Cardiac muscle cell (in vitro differentiated cells and primary cell): Measurements from ENCODE around the gene AIP. TPM values are rescaled to one million over a fixed set of nuclear protein-coding genes. Genes with fewer than 3 reads are reported as not detected.

Source experiments
- DNase-seq, 2 donors: peaks; one replicate each; pipeline versions ENCODE4 v3.0.0 to v3.0.0-alpha.2; 2010 to 2017; ENCODE audit warnings: low read depth in 1 of 2, low spot score in 1 of 2
- H3K27ac ChIP-seq: fragments of 200-600 bp; sonication (generic); 2 replicates; pipeline ENCODE4 v1.5.1; 2016
- H3K27me3 ChIP-seq: fragments of 200-600 bp; sonication (generic); 2 replicates; pipeline ENCODE4 v1.6.0; 2016; ENCODE audit warnings: control low read depth
- H3K36me3 ChIP-seq: fragments of 200-600 bp; sonication (generic); 2 replicates; pipeline ENCODE4 v1.5.1; 2016; ENCODE audit warnings: control low read depth
- H3K4me1 ChIP-seq: fragments of 200-600 bp; sonication (generic); 2 replicates; pipeline ENCODE4 v1.8.1; 2017; ENCODE audit warnings: low read depth, mild to moderate bottlenecking, mixed run types
- H3K4me3 ChIP-seq: fragments of 200-600 bp; sonication (generic); 2 replicates; pipeline ENCODE4 v1.5.1; 2016; ENCODE audit warnings: mild to moderate bottlenecking
- H3K9me3 ChIP-seq: fragments of 200-600 bp; sonication (generic); 2 replicates; pipeline ENCODE4 v1.5.1; 2017; ENCODE audit warnings: low read depth, mild to moderate bottlenecking, control low read depth
- polyA plus RNA-seq: library from polyadenylated mRNA; unstranded; fragments of >200 nt; fragmentation: Nextera tagmentation; extraction: Ambion mirVana; gene quantifications from 2 replicates; pipeline ENCODE4 v1.2.1, GENCODE V29; 2016
- total RNA-seq: library from RNA; depleted of rRNA; stranded (reverse); fragments of >200 nt; gene quantifications from 2 replicates; pipeline ENCODE4 v1.2.3, GENCODE V29; 2016
- TF ChIP-seq, protein P1 (sequence below): IDR thresholded peaks from 2 replicates; pipeline ENCODE4 v1.5.1; 2012; ENCODE audit warnings: low read depth, mild to moderate bottlenecking, low read length

Gene AIP
- total and polyA plus RNA-seq, 2 experiments from 2014 or later: 46.4 to 73.7 TPM

DNA sequence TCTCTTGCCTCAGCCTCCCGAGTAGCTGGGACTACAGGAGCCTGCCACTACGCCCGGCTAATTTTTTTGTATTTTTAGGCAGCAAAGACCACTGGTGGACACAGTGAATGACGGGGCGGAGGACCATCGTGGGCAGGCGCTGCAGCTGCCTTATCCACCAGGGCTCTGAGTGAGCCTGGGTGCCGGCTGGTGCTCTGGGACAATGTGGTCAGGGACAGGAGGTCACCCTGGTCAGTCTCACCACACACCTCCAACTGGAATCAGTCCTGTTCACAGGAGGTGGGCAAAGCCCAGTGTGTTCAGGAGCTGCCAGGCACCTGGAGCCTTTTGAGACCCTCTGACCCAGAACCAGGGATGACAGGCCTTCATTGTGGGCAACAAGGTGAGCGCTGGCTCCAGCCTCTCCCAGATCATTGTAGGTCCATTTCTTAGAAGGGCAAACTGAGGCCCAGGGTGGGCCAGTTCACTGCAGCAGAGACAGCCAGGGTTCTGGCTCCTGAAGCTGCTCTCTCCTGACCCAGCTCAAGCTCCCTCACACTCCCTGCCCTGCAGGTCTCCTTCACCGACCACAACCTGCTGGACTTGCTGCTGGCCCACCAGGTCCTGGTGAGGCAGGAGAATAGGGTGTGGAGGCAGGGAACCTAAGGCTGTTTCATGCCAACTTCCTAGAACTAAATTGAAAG is 56.1 kb downstream of the AIP start:
- DNase-seq: no peak
- Histone ChIP-seq H3K27me3 (no peaks in the 10 kb centered on the region), H3K9me3 (peaks cover under 1% of the 10 kb centered on the region), H3K36me3 (no peaks in the 10 kb centered on the region), H3K4me3 (no peak overlapping the region), H3K27ac (no peak overlapping the region), H3K4me1 (no peaks in the 10 kb centered on the region)
- TF ChIP-seq, protein P1, sequence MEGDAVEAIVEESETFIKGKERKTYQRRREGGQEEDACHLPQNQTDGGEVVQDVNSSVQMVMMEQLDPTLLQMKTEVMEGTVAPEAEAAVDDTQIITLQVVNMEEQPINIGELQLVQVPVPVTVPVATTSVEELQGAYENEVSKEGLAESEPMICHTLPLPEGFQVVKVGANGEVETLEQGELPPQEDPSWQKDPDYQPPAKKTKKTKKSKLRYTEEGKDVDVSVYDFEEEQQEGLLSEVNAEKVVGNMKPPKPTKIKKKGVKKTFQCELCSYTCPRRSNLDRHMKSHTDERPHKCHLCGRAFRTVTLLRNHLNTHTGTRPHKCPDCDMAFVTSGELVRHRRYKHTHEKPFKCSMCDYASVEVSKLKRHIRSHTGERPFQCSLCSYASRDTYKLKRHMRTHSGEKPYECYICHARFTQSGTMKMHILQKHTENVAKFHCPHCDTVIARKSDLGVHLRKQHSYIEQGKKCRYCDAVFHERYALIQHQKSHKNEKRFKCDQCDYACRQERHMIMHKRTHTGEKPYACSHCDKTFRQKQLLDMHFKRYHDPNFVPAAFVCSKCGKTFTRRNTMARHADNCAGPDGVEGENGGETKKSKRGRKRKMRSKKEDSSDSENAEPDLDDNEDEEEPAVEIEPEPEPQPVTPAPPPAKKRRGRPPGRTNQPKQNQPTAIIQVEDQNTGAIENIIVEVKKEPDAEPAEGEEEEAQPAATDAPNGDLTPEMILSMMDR: no peak

DNA sequence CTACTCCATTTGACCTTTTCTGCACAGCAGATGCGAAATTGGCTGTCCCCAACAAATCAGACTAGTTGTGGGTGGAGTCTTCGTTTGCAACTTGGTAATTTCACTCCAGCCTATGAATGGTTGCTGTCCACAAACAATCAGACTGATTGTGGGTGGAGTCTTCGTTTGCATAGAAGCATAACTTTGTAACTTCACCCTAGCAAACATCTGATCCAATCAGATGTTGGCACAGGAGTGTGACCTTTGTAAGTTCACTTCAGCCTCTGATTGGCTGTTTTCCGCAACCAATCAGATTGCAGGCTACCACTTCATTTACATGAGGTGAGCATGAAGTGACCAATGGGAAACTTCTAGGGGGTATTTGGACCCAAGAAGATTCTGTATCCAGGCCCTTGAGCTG is 56.7 kb downstream of the AIP start:
- no peaks in the 10 kb centered on the region for H3K27me3 ChIP-seq
- TF ChIP-seq, protein P1: no peak

More for the DNA sequence above, 56.7 kb downstream of the AIP start:
- H3K36me3 ChIP-seq: no peaks in the 10 kb centered on the region
- H3K9me3 ChIP-seq: no peaks in the 10 kb centered on the region
- DNase-seq: no peak
- no peak overlapping the region for H3K27ac ChIP-seq
- H3K4me3 ChIP-seq: no peak overlapping the region
- H3K4me1 ChIP-seq: no peaks in the 10 kb centered on the region

Other genes with a start within 250 kb of the AIP start
- gene GRK2, start 216.6 kb upstream of the AIP start, total RNA-seq: 49.1 and 72.1 TPM in 2 replicates
- 62.9 and 85.1 TPM in 2 replicates for gene GRK2, start 216.6 kb upstream of the AIP start, polyA plus RNA-seq
- gene ANKRD13D, start 193.7 kb upstream of the AIP start, total RNA-seq: 50.7 and 53.5 TPM in 2 replicates
- 39.4 and 47.6 TPM in 2 replicates for gene ANKRD13D, start 193.7 kb upstream of the AIP start, polyA plus RNA-seq
- 18.7 and 39.9 TPM in 2 replicates for gene SSH3, start 179.5 kb upstream of the AIP start, total RNA-seq
- gene SSH3, start 179.5 kb upstream of the AIP start, polyA plus RNA-seq: 26.7 and 28.0 TPM in 2 replicates
- 64.4 and 74.9 TPM in 2 replicates for gene POLD4, start 129.5 kb upstream of the AIP start, total RNA-seq
- 49.8 and 51.9 TPM in 2 replicates for gene POLD4, start 129.5 kb upstream of the AIP start, polyA plus RNA-seq
- gene CLCF1, start 109.4 kb upstream of the AIP start, total RNA-seq: 1.1 and 2.4 TPM in 2 replicates
- gene CLCF1, start 109.4 kb upstream of the AIP start, polyA plus RNA-seq: 0.09 and 0.16 TPM in 2 replicates
- 24.4 and 27.5 TPM in 2 replicates for gene RAD9A, start 91.0 kb upstream of the AIP start, total RNA-seq
- gene RAD9A, start 91.0 kb upstream of the AIP start, polyA plus RNA-seq: 22.2 and 25.2 TPM in 2 replicates
- 142 and 174 TPM in 2 replicates for gene PPP1CA, start 81.2 kb upstream of the AIP start, total RNA-seq
- 179 and 235 TPM in 2 replicates for gene PPP1CA, start 81.2 kb upstream of the AIP start, polyA plus RNA-seq
- gene TBC1D10C, start 78.9 kb upstream of the AIP start, total RNA-seq: 0.11 TPM in 1 of 2 replicates, not detected in the other
- gene TBC1D10C, start 78.9 kb upstream of the AIP start, polyA plus RNA-seq: 0.23 and 1.2 TPM in 2 replicates
- gene CARNS1, start 67.3 kb upstream of the AIP start, total RNA-seq: 1.4 and 1.6 TPM in 2 replicates
- gene CARNS1, start 67.3 kb upstream of the AIP start, polyA plus RNA-seq: 2.1 and 4.8 TPM in 2 replicates
- gene RPS6KB2, start 54.5 kb upstream of the AIP start, total RNA-seq: 88.0 and 97.0 TPM in 2 replicates
- gene RPS6KB2, start 54.5 kb upstream of the AIP start, polyA plus RNA-seq: 92.5 and 93.8 TPM in 2 replicates
- 4.1 and 6.1 TPM in 2 replicates for gene PTPRCAP, start 45.3 kb upstream of the AIP start, total RNA-seq
- gene PTPRCAP, start 45.3 kb upstream of the AIP start, polyA plus RNA-seq: 2.5 and 3.2 TPM in 2 replicates
- 59.9 and 74.7 TPM in 2 replicates for gene CORO1B, start 39.5 kb upstream of the AIP start, total RNA-seq
- gene CORO1B, start 39.5 kb upstream of the AIP start, polyA plus RNA-seq: 51.1 and 61.5 TPM in 2 replicates
- 0.35 TPM in 1 of 2 replicates, not detected in the other for gene GPR152, start 30.3 kb upstream of the AIP start, total RNA-seq
- gene GPR152, start 30.3 kb upstream of the AIP start, polyA plus RNA-seq: not detected in 2 replicates
- 0.32 TPM in 1 of 2 replicates, not detected in the other for gene CABP4, start 27.7 kb upstream of the AIP start, total RNA-seq
- gene CABP4, start 27.7 kb upstream of the AIP start, polyA plus RNA-seq: 0.55 TPM in 1 of 2 replicates, not detected in the other
- 166 and 326 TPM in 2 replicates for gene TMEM134, start 13.8 kb upstream of the AIP start, total RNA-seq
- 255 and 272 TPM in 2 replicates for gene TMEM134, start 13.8 kb upstream of the AIP start, polyA plus RNA-seq
- gene PITPNM1, start 22.3 kb downstream of the AIP start, total RNA-seq: 58.5 and 117 TPM in 2 replicates
- 24.8 and 26.3 TPM in 2 replicates for gene PITPNM1, start 22.3 kb downstream of the AIP start, polyA plus RNA-seq
- gene CDK2AP2, start 25.1 kb downstream of the AIP start, total RNA-seq: 38.5 and 78.0 TPM in 2 replicates
- gene CDK2AP2, start 25.1 kb downstream of the AIP start, polyA plus RNA-seq: 60.8 and 136 TPM in 2 replicates
- gene CABP2, start 40.4 kb downstream of the AIP start, total RNA-seq: not detected in 2 replicates
- not detected in 2 replicates for gene CABP2, start 40.4 kb downstream of the AIP start, polyA plus RNA-seq
- 957 and 1,963 TPM in 2 replicates for gene GSTP1, start 100.8 kb downstream of the AIP start, total RNA-seq
- 788 and 1,052 TPM in 2 replicates for gene GSTP1, start 100.8 kb downstream of the AIP start, polyA plus RNA-seq
- 430 and 526 TPM in 2 replicates for gene NDUFV1, start 123.9 kb downstream of the AIP start, total RNA-seq
- 447 and 449 TPM in 2 replicates for gene NDUFV1, start 123.9 kb downstream of the AIP start, polyA plus RNA-seq
- 6.9 and 24.3 TPM in 2 replicates for gene NUDT8, start 146.9 kb downstream of the AIP start, total RNA-seq
- gene NUDT8, start 146.9 kb downstream of the AIP start, polyA plus RNA-seq: 17.3 and 18.7 TPM in 2 replicates
- not detected in 2 replicates for gene TBX10, start 156.7 kb downstream of the AIP start, total RNA-seq
- 1.1 and 1.2 TPM in 2 replicates for gene TBX10, start 156.7 kb downstream of the AIP start, polyA plus RNA-seq
- not detected in 2 replicates for gene ACY3, start 167.7 kb downstream of the AIP start, total RNA-seq
- gene ACY3, start 167.7 kb downstream of the AIP start, polyA plus RNA-seq: not detected in 2 replicates
- 0.21 TPM in 1 of 2 replicates, not detected in the other for gene ALDH3B2, start 191.6 kb downstream of the AIP start, total RNA-seq
- gene ALDH3B2, start 191.6 kb downstream of the AIP start, polyA plus RNA-seq: not detected in 2 replicates